ENCODE data around the gene MAP3K1. TPM values are rescaled to one million over a fixed set of nuclear protein-coding genes. Genes with fewer than 3 reads are reported as not detected.
A peak's percentile ranks its signal among the peaks of the same experiment; 100 is the strongest.

The MAP3K1 gene
- total RNA-seq, 1 donor from 2014 or later = 20.3 TPM

DNA sequence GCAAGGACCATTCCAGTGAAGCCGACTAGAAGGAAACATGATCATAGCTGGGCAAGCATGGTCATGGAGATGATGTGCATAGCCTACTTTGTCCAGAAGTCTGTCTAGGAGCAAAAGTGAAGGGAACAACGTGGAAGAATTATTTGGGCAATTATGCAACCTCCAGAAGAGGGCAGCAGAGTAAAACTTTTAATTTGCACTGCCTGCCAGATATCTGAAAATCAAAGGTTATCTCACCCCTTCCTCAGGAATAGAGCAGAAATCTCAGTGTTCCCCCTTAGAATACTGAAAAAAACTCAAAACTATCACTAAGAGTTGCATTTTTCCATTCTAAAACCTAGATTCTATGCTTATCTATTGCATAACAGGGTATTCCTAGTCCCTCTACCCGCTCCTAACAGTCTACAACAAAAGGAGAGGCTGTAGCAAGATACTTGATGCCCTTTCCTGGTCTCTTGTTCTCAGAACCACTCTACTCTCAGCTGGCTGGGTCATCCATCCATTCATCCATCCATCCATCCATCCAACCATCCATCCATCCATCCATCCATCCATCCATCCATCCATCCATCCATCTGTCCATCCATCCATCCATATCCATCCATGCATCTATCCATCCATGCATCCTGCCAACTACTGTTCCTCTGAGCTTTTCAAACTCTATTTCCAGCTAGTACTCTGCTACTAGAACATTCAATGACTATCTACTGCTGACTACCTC lies 85.7 kb downstream of the MAP3K1 start:
- H3K27ac ChIP-seq = no peak overlapping the region
- TF ChIP-seq, protein P1, sequence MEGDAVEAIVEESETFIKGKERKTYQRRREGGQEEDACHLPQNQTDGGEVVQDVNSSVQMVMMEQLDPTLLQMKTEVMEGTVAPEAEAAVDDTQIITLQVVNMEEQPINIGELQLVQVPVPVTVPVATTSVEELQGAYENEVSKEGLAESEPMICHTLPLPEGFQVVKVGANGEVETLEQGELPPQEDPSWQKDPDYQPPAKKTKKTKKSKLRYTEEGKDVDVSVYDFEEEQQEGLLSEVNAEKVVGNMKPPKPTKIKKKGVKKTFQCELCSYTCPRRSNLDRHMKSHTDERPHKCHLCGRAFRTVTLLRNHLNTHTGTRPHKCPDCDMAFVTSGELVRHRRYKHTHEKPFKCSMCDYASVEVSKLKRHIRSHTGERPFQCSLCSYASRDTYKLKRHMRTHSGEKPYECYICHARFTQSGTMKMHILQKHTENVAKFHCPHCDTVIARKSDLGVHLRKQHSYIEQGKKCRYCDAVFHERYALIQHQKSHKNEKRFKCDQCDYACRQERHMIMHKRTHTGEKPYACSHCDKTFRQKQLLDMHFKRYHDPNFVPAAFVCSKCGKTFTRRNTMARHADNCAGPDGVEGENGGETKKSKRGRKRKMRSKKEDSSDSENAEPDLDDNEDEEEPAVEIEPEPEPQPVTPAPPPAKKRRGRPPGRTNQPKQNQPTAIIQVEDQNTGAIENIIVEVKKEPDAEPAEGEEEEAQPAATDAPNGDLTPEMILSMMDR (IDR thresholded peaks at IDR 0.05) = peak; percentile 81
- no peaks in the 10 kb centered on the region for H3K9me3 ChIP-seq
- no peaks in the 10 kb centered on the region for H3K27me3 ChIP-seq
- no peak overlapping the region for H3K4me3 ChIP-seq
- no peaks in the 10 kb centered on the region for H3K36me3 ChIP-seq
- DNase-seq (no peak), ATAC-seq (peak; percentile 76)
- H3K4me1 ChIP-seq = no peaks in the 10 kb centered on the region
- intact Hi-C loops (cut with DNase I) = no loop called here

DNA sequence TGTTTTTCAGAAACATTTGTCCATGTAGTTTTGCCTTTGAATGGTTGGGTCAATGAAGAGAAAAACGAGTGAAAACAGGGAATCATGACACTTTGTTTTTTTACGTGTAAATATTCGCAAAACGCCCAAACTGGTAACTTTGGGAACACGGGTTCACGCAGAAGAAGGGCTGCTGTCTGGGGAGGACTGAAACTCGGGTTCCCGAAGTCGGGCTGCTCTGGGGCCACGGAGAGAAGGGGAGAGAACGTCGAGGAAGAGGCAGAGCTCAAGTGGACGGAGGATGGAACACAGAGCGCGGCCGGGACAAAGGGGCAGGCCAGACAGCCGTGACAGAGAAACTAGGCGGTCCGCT lies 93.6 kb downstream of the MAP3K1 start:
- peak overlapping the region; percentile 61 for H3K4me3 ChIP-seq
- peaks cover 11% of the 10 kb centered on the region for H3K4me1 ChIP-seq
- no peaks in the 10 kb centered on the region for H3K9me3 ChIP-seq
- peak overlapping the region; percentile 88 for H3K27ac ChIP-seq
- TF ChIP-seq, protein P1 (IDR thresholded peaks at IDR 0.05) = no peak
- H3K36me3 ChIP-seq = no peaks in the 10 kb centered on the region
- H3K27me3 ChIP-seq = no peaks in the 10 kb centered on the region
- ATAC-seq (peak; percentile 80), DNase-seq (no peak)
- intact Hi-C loops (cut with DNase I) = no loop called here

DNA sequence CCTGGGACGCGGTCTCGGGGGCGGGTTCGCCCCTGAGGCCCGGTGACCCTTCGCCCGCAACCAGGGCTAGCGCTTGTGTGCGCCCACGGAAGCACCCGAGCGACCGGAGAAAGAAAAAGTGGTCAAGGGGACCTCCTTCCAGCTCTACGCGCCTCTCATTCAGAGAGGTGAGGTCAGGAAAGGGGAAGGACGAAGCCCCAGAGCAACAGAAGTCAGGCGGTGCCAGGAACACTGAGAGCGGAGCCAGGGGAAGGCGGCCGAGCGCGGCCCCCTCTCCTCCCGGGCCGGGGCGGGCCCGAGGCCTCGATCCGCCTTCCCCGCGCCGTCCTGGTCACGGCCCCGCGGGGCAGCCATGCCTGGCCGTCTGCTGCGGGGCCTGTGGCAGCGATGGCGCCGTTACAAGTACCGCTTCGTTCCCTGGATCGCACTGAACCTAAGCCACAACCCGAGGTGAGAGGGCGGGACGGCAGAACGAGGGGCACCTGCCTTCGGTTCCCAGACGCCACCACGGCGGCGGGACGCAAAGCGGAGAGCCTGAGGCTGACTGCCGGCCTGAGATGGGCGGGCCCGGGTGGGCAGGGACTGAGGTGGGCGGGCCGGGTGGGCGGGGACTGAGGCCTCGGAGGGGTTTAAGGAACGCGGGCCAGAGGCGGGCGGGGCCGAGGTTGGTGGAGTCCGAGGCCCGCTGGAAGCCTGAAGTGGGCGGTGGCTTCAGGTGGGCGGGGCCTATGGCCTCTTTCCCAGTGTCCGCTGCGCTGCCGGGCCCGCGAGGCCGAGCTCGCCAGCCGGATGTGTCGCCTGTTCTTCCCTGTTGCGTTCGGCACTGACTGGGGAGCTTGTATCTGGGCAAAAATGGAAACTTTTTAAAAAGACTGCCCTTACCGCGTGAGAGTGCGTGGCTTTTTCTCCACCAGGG lies 94.2 kb downstream of the MAP3K1 start, which contains the start of gene SETD9:
Gene SETD9, plus strand, starts transcription at position 303 of the 916 bp plus-strand sequence. Its CDS starts 50 bp downstream, at position 353.
- TF ChIP-seq, protein P1 (IDR thresholded peaks at IDR 0.05) = no peak
- intact Hi-C loops (cut with DNase I) = loop anchor here (10.0 kb wide), 1 partner anchor 315 kb away; no protein-coding TSS in a partner anchor
- H3K9me3 ChIP-seq = no peaks in the 10 kb centered on the region
- no peaks in the 10 kb centered on the region for H3K36me3 ChIP-seq
- ATAC-seq = peak; percentile 96
- H3K27me3 ChIP-seq = no peaks in the 10 kb centered on the region
- peak; percentile 100 for DNase-seq
- peaks cover 11% of the 10 kb centered on the region for H3K4me1 ChIP-seq
- peak within 1 kb of the TSS; percentile 88 for H3K27ac ChIP-seq
- H3K4me3 ChIP-seq = peak within 1 kb of the TSS; percentile 61

DNA sequence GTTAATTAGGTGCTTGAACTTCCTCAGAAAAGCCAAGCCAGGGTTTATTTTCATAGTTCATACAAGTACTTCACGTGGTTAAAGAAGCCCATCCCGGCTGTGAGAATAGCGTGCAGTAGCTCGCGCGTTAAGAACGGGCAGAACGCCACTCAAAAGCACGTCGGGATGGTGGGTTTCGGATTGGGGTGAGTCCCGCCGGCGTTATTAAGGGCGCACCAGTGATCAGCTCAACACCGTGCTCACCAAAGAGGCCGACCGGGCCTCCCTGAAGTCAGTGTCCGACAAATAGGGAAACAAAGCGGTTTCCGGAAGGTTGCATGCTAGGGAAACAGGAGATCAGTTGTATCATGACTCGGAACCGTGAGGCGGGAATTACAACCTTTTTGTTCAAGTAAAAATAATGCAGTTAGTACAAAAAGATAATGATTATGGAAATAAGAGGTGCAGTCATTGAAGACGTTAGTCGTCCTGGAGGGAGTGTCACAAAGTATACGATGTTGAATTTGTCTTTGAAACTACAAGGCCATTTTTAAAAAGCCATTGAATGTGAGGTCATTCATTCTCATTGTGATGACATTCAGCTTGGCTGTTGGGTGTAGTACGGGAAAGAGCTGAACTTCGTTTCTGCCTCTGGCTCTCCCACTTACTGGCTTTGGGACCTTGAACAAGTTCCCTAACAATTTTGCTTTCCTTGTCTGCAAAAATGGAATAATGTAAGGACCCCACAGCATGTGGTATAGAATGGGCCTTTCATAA lies 95.0 kb downstream of the MAP3K1 start:
- peak overlapping the region; percentile 61 for H3K4me3 ChIP-seq
- peak overlapping the region; percentile 88 for H3K27ac ChIP-seq
- H3K9me3 ChIP-seq = no peaks in the 10 kb centered on the region
- TF ChIP-seq, protein P1 (IDR thresholded peaks at IDR 0.05) = no peak
- DNase-seq (peak; percentile 74), ATAC-seq (peak; percentile 1)
- H3K27me3 ChIP-seq = no peaks in the 10 kb centered on the region
- peaks cover 11% of the 10 kb centered on the region for H3K4me1 ChIP-seq
- H3K36me3 ChIP-seq = no peaks in the 10 kb centered on the region
- intact Hi-C loops (cut with DNase I) = loop anchor here (10.0 kb wide), 1 partner anchor 314 kb away; no protein-coding TSS in a partner anchor

DNA sequence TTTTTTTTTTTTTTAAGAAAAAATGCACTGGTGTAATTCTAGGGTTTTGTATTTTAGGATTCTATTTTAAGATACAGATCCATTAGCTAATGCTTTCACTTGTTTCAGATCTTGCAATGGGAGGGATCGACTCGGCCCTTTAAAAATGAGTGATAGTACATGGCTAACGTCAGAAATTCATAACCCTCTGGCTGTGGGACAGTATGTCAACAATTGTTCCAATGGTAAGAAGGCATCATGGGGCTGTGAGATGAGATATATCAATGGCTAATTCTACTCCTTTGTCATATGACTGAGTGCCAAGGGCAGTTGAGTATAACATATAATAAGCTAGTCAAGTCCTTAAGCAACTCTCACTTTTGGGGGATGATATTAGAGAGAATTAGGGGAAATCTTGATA lies 98.4 kb downstream of the MAP3K1 start:
- Histone ChIP-seq H3K4me3 (no peak overlapping the region), H3K4me1 (peaks cover 6% of the 10 kb centered on the region), H3K36me3 (no peaks in the 10 kb centered on the region), H3K27me3 (no peaks in the 10 kb centered on the region), H3K27ac (no peak overlapping the region), H3K9me3 (no peaks in the 10 kb centered on the region)
- ATAC-seq = no peak
- intact Hi-C loops (cut with DNase I) = loop anchor here (10.0 kb wide), 1 partner anchor 311 kb away; no protein-coding TSS in a partner anchor
- DNase-seq = no peak
- TF ChIP-seq, protein P1 (IDR thresholded peaks at IDR 0.05) = no peak

Measured in upper lobe of right lung (tissue), 1 donor.